GM19372 (cell line): ENCODE measurements around the gene RFTN1.

ENCODE experiments used
- ATAC-seq: cut with Tn5 transposase; IDR thresholded peaks from one replicate; pipeline ENCODE4 v1.9.1; 2021; ENCODE audit warnings: mild to moderate bottlenecking, low read depth, moderate library complexity; ENCODE audit not compliant: unreplicated experiment

Gene RFTN1

GRCh38 chr3:16290827-16291196 is 222.7 kb downstream of the RFTN1 start:
- no peak for ATAC-seq

GRCh38 chr3:16290007-16290826 is 223.3 kb downstream of the RFTN1 start:
- no peak for ATAC-seq

- no peak for ATAC-seq
These were observed 224.2 kb downstream of the RFTN1 start for GRCh38 chr3:16289144-16289889.

- ATAC-seq, result no peak
These were observed 224.8 kb downstream of the RFTN1 start for GRCh38 chr3:16288664-16289063.

GRCh38 chr3:16286751-16287543 is 226.6 kb downstream of the RFTN1 start:
- ATAC-seq, result no peak

- no peak for ATAC-seq
These were observed 227.3 kb downstream of the RFTN1 start for GRCh38 chr3:16286161-16286560.

GRCh38 chr3:16284633-16285032 is 228.9 kb downstream of the RFTN1 start:
- ATAC-seq, result no peak

- no peak for ATAC-seq
These were observed 232.8 kb downstream of the RFTN1 start for GRCh38 chr3:16280671-16281070.

- no peak for ATAC-seq
These were observed 234.3 kb downstream of the RFTN1 start for GRCh38 chr3:16279010-16279801.

- no peak for ATAC-seq
These were observed 236.0 kb downstream of the RFTN1 start for GRCh38 chr3:16277471-16277870.

- no peak for ATAC-seq
These were observed 239.6 kb downstream of the RFTN1 start for GRCh38 chr3:16273867-16274266.

GRCh38 chr3:16272588-16272987 is 240.9 kb downstream of the RFTN1 start:
- ATAC-seq, result no peak

- ATAC-seq, result no peak
These were observed 242.6 kb downstream of the RFTN1 start for GRCh38 chr3:16270855-16271254.

GRCh38 chr3:16266714-16267113 is 246.8 kb downstream of the RFTN1 start:
- ATAC-seq, result no peak
